TTC549 (cell line): ENCODE results near the gene GALR3.

Source experiments
- FAIRE-seq: peaks from 2 replicates; lab custom pipeline; 2012; peaks lifted over from hg19 to GRCh38; lab: Jason Lieb, UNC

The GALR3 gene

GRCh38 chr22:37824674-37825641 lies 1.8 kb downstream of the GALR3 start:
- FAIRE-seq = no peak

GRCh38 chr22:37827056-37827455 lies 3.9 kb downstream of the GALR3 start:
- FAIRE-seq = no peak

- no peak for FAIRE-seq
Observed at GRCh38 chr22:37830093-37830842, 7.1 kb downstream of the GALR3 start.

- no peak for FAIRE-seq
Observed at GRCh38 chr22:37831472-37831871, 8.3 kb downstream of the GALR3 start.

- FAIRE-seq = no peak
Observed at GRCh38 chr22:37832022-37832857, 9.1 kb downstream of the GALR3 start.

- FAIRE-seq = no peak
Observed at GRCh38 chr22:37842015-37842793, 19.0 kb downstream of the GALR3 start.

GRCh38 chr22:37843741-37844089 lies 20.5 kb downstream of the GALR3 start:
- FAIRE-seq = no peak

- FAIRE-seq = no peak
Observed at GRCh38 chr22:37844904-37845329, 21.7 kb downstream of the GALR3 start.

GRCh38 chr22:37846433-37846832 lies 23.3 kb downstream of the GALR3 start:
- no peak for FAIRE-seq

- FAIRE-seq = no peak
Observed at GRCh38 chr22:37848587-37849088, 25.5 kb downstream of the GALR3 start.

GRCh38 chr22:37849089-37849751 lies 26.0 kb downstream of the GALR3 start, which contains the start of gene EIF3L:
TSS of gene EIF3L (plus strand) at chr22:37849419. CDS start at chr22:37849450, 31 bp downstream.
- FAIRE-seq = no peak

GRCh38 chr22:37850801-37851200 lies 27.6 kb downstream of the GALR3 start:
- FAIRE-seq = no peak

- no peak for FAIRE-seq
Observed at GRCh38 chr22:37852418-37852817, 29.2 kb downstream of the GALR3 start.

GRCh38 chr22:37854946-37855345 lies 31.8 kb downstream of the GALR3 start:
- no peak for FAIRE-seq

GRCh38 chr22:37855462-37855861 lies 32.3 kb downstream of the GALR3 start:
- FAIRE-seq = no peak

GRCh38 chr22:37860796-37861421 lies 37.7 kb downstream of the GALR3 start:
- no peak for FAIRE-seq

GRCh38 chr22:37862570-37863325 lies 39.6 kb downstream of the GALR3 start:
- no peak for FAIRE-seq

- no peak for FAIRE-seq
Observed at GRCh38 chr22:37865510-37865909, 42.3 kb downstream of the GALR3 start.

GRCh38 chr22:37870273-37870672 lies 47.1 kb downstream of the GALR3 start:
- FAIRE-seq = no peak
